22Rv1 (cell line): ENCODE measurements around the gene ENTPD8.

Experiments
- ZFX ChIP-seq: fragments of 450-650 bp; IDR thresholded peaks from 2 replicates; pipeline ENCODE4 v1.6.1; 2017; ENCODE audit warnings: antibody characterized with exemption, borderline replicate concordance
- TF ChIP-seq, protein P1 (sequence below): fragments of 450-650 bp; IDR thresholded peaks from 2 replicates; pipeline ENCODE4 v1.5.1; 2017; ENCODE audit warnings: mild to moderate bottlenecking

- TF ChIP-seq, protein P1, sequence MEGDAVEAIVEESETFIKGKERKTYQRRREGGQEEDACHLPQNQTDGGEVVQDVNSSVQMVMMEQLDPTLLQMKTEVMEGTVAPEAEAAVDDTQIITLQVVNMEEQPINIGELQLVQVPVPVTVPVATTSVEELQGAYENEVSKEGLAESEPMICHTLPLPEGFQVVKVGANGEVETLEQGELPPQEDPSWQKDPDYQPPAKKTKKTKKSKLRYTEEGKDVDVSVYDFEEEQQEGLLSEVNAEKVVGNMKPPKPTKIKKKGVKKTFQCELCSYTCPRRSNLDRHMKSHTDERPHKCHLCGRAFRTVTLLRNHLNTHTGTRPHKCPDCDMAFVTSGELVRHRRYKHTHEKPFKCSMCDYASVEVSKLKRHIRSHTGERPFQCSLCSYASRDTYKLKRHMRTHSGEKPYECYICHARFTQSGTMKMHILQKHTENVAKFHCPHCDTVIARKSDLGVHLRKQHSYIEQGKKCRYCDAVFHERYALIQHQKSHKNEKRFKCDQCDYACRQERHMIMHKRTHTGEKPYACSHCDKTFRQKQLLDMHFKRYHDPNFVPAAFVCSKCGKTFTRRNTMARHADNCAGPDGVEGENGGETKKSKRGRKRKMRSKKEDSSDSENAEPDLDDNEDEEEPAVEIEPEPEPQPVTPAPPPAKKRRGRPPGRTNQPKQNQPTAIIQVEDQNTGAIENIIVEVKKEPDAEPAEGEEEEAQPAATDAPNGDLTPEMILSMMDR: no peak
- no peak for TF ChIP-seq ZFX
Measured at GRCh38 chr9:137389428-137389746, 51.8 kb downstream of the ENTPD8 start.
